PC-3 (cell line): ENCODE data around the gene MAFB. TPM values are rescaled to one million over a fixed set of nuclear protein-coding genes. Genes with fewer than 3 reads are reported as not detected.

Experiments
- ATAC-seq: fragments of 200-7000 bp; cut with Tn5 transposase; 2 replicates; pipeline ENCODE4 v1.9.1; 2020; ENCODE audit warnings: mild to moderate bottlenecking, moderate library complexity
- BruUV-seq: library from RNA; stranded (reverse); fragments of 400-500 nt; replicated peaks from 2 replicates; lab custom pipeline; 2021; lab: Mats Ljungman, UMichigan
- CTCF ChIA-PET: fragments of 300-600 bp; sonication (Branson Sonifier 250); formaldehyde crosslinking; loops from one replicate; lab custom pipeline; 2022; ENCODE audit warnings: antibody characterized with exemption; lab: Charles Lee
- POLR2A ChIA-PET: fragments of 300-600 bp; sonication (Branson Sonifier 250); formaldehyde crosslinking; loops from one replicate; lab custom pipeline; 2022; ENCODE audit warnings: antibody characterized with exemption; ENCODE audit not compliant: unreplicated experiment; lab: Charles Lee
- DNase-seq: peaks from one replicate; pipeline ENCODE4 v3.0.0-alpha.2; 2015
- H2AFZ ChIP-seq: fragments of 300-600 bp; sonication (generic); 2 replicates; pipeline ENCODE4 v1.6.0; 2016; ENCODE audit warnings: antibody characterized with exemption, low read length
- H3F3A ChIP-seq: fragments of 300-600 bp; sonication (generic); one replicate; pipeline ENCODE4 v1.6.0; 2017; ENCODE audit warnings: antibody characterized with exemption, low read length, control low read depth, mild to moderate bottlenecking; ENCODE audit not compliant: unreplicated experiment
- H3K27ac ChIP-seq: fragments of 300-600 bp; sonication (generic); 2 replicates; pipeline ENCODE4 v1.5.1; 2016; ENCODE audit warnings: mild to moderate bottlenecking, low read length
- H3K27me3 ChIP-seq: fragments of 300-600 bp; sonication (generic); 2 replicates; pipeline ENCODE4 v1.6.1; 2016; ENCODE audit warnings: low read length, mixed read lengths
- H3K36me3 ChIP-seq: fragments of 300-600 bp; sonication (generic); 2 replicates; pipeline ENCODE4 v1.6.1; 2016; ENCODE audit warnings: low read depth, mixed run types, low read length, mixed read lengths
- H3K4me1 ChIP-seq: fragments of 300-600 bp; sonication (generic); 2 replicates; pipeline ENCODE4 v1.5.1; 2016; ENCODE audit warnings: low read length; ENCODE audit not compliant: insufficient read depth
- H3K4me2 ChIP-seq: fragments of 300-600 bp; sonication (generic); 2 replicates; pipeline ENCODE4 v1.6.0; 2016; ENCODE audit warnings: low read length
- H3K4me3 ChIP-seq: fragments of 300-600 bp; sonication (generic); 2 replicates; pipeline ENCODE4 v1.5.1; 2016; ENCODE audit warnings: mild to moderate bottlenecking, low read length, mixed read lengths
- H3K79me2 ChIP-seq: fragments of 300-600 bp; sonication (generic); 2 replicates; pipeline ENCODE4 v1.6.1; 2017; ENCODE audit warnings: low read length, mixed read lengths
- H3K9ac ChIP-seq: fragments of 300-600 bp; sonication (generic); 2 replicates; pipeline ENCODE4 v1.6.0; 2016; ENCODE audit warnings: mild to moderate bottlenecking, low read length
- H3K9me2 ChIP-seq: fragments of 300-600 bp; sonication (generic); replicated peaks from 2 replicates; pipeline ENCODE4 v1.6.1; 2016; ENCODE audit warnings: mixed run types, low read length, mixed read lengths
- H3K9me3 ChIP-seq: fragments of 300-600 bp; sonication (generic); 2 replicates; pipeline ENCODE4 v1.6.1; 2016; ENCODE audit warnings: low read length, mixed read lengths
- H4K20me1 ChIP-seq: fragments of 300-600 bp; sonication (generic); 2 replicates; pipeline ENCODE4 v1.6.1; 2016; ENCODE audit warnings: low read length, mixed read lengths
- EZH2 ChIP-seq: fragments of 300-600 bp; sonication (generic); IDR thresholded peaks from one replicate; pipeline ENCODE4 v1.6.1; 2017; ENCODE audit warnings: antibody characterized with exemption, mild to moderate bottlenecking, low read length; ENCODE audit not compliant: unreplicated experiment
- EZH2phosphoT487 ChIP-seq: fragments of 300-600 bp; sonication (generic); IDR thresholded peaks from 2 replicates; pipeline ENCODE4 v1.6.1; 2018; ENCODE audit warnings: mild to moderate bottlenecking, antibody characterized with exemption, low read length, borderline replicate concordance
- intact Hi-C: fragments of 100-400 bp; cut with micrococcal nuclease; formaldehyde crosslinking; loops from 2 replicates; pipeline ENCODE4 v1.9.0; 2023
- total RNA-seq: library from RNA; depleted of rRNA; stranded (reverse); fragments of >200 nt; gene quantifications from 2 replicates; pipeline ENCODE4 v1.2.3, GENCODE V29; 2014
- TF ChIP-seq, protein P1 (sequence below): fragments of 300-600 bp; sonication (generic); conservative IDR thresholded peaks from 2 replicates; pipeline ENCODE4 v1.5.1; 2017; ENCODE audit warnings: antibody characterized with exemption, low read depth, mild to moderate bottlenecking, low read length

Gene MAFB
- total RNA-seq, 1 experiment from 2014 or later, result 0.04 TPM

DNA sequence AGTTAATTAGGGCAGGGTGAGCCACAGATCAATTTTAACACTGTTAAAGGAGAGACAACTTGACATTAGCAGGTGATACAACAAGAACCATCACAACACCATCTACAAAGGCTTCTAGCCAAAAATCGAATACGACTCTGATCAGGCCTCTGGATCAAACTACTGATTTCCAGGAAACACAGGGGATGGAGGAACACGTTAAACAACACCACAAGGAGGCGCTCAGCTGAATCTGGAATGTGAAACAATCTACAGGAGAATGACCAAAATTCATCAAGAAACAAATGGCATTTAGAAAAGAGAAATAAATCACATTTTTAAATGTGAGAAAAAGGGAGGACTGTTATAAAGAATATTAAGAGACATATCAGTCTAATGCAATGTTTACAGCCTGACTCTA lies 13.5 kb upstream of the MAFB start:
- Histone ChIP-seq H3K79me2 (no peaks in the 10 kb centered on the region), H3K4me3 (no peak overlapping the region), H3K27ac (no peak overlapping the region), H3K9me3 (no peaks in the 10 kb centered on the region), H3K9ac (no peak overlapping the region), H3K4me2 (no peak overlapping the region), H3F3A (no peaks in the 10 kb centered on the region), H4K20me1 (no peaks in the 10 kb centered on the region), H3K9me2 (no peaks in the 10 kb centered on the region), H2AFZ (no peak overlapping the region), H3K27me3 (peaks cover 18% of the 10 kb centered on the region), H3K4me1 (no peaks in the 10 kb centered on the region), H3K36me3 (no peaks in the 10 kb centered on the region)
- TF ChIP-seq EZH2 (no peak), EZH2phosphoT487 (no peak)
- TF ChIP-seq, protein P1, sequence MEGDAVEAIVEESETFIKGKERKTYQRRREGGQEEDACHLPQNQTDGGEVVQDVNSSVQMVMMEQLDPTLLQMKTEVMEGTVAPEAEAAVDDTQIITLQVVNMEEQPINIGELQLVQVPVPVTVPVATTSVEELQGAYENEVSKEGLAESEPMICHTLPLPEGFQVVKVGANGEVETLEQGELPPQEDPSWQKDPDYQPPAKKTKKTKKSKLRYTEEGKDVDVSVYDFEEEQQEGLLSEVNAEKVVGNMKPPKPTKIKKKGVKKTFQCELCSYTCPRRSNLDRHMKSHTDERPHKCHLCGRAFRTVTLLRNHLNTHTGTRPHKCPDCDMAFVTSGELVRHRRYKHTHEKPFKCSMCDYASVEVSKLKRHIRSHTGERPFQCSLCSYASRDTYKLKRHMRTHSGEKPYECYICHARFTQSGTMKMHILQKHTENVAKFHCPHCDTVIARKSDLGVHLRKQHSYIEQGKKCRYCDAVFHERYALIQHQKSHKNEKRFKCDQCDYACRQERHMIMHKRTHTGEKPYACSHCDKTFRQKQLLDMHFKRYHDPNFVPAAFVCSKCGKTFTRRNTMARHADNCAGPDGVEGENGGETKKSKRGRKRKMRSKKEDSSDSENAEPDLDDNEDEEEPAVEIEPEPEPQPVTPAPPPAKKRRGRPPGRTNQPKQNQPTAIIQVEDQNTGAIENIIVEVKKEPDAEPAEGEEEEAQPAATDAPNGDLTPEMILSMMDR, result peak; percentile 61
- DNase-seq (peak; percentile 24), ATAC-seq (no peak)
- ChIA-PET POLR2A (no interaction called here), CTCF (no interaction called here)
- intact Hi-C loops, result loop anchor here (10.0 kb wide), 1 partner anchor 262 kb away; no protein-coding TSS in a partner anchor
- BruUV-seq, result no TSS peak

DNA sequence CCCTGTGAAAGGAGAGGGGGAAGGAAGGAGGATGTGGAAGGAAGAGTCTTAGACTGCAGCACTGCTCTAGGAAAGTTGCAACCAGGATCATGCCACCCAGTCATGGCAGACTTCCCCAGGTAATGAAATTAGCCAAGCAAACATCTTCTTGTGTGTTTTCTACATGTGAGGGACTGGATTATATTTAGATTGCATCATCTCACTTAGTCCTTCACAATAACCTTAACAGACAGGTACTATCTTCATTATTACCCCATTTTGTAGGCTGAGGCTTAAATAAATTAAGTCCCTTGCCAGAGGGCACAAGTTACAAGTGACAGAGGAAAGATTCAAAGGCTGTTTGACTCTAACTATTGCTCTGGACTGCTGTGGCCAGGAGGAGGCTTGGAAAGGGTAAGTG lies 9.7 kb upstream of the MAFB start:
- Histone ChIP-seq H3K9me3 (no peaks in the 10 kb centered on the region), H4K20me1 (no peaks in the 10 kb centered on the region), H3K9ac (no peak overlapping the region), H3K36me3 (no peaks in the 10 kb centered on the region), H3K4me1 (no peaks in the 10 kb centered on the region), H3K4me3 (no peak overlapping the region), H3K79me2 (no peaks in the 10 kb centered on the region), H3K4me2 (no peak overlapping the region), H3F3A (no peaks in the 10 kb centered on the region), H3K27ac (no peak overlapping the region), H3K9me2 (no peaks in the 10 kb centered on the region), H3K27me3 (peaks cover 5% of the 10 kb centered on the region), H2AFZ (no peak overlapping the region)
- DNase-seq, result no peak
- BruUV-seq, result no TSS peak
- CTCF ChIA-PET, result no interaction called here
- intact Hi-C loops, result no loop called here
- TF ChIP-seq, protein P1, result no peak
- no peak for TF ChIP-seq EZH2phosphoT487
- no peak for TF ChIP-seq EZH2
- POLR2A ChIA-PET, result no interaction called here
- no peak for ATAC-seq

DNA sequence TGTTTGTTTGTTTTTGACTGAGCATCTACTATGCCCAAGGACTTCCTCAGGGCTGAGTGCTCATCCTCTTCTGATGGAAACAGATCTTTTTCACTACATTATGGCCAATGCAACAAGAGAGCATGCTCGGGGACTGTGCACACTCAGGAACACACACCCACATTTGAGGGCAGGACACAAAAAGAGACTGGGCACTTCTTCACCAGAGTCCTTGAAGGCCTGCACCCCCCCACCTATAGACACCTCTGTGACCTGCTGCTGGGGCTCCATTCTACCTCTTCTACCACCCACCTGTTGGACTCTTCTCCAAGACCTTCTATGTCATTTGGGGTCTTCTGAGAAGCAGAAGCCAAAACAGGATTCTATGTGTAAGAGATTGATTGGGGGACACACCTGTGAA lies 9.2 kb upstream of the MAFB start:
- no peak overlapping the region for H3K9ac ChIP-seq
- H3K36me3 ChIP-seq, result no peaks in the 10 kb centered on the region
- no peaks in the 10 kb centered on the region for H3K79me2 ChIP-seq
- H3F3A ChIP-seq, result no peaks in the 10 kb centered on the region
- no peak overlapping the region for H3K27ac ChIP-seq
- DNase-seq (no peak), ATAC-seq (no peak)
- no peak for TF ChIP-seq EZH2
- TF ChIP-seq, protein P1, result no peak
- TF ChIP-seq EZH2phosphoT487, result no peak
- no peak overlapping the region for H2AFZ ChIP-seq
- no peaks in the 10 kb centered on the region for H3K9me2 ChIP-seq
- peaks cover 4% of the 10 kb centered on the region; the same call in 1 of the 2 replicates for H3K27me3 ChIP-seq
- CTCF ChIA-PET, result no interaction called here
- no peaks in the 10 kb centered on the region for H3K9me3 ChIP-seq
- intact Hi-C loops, result no loop called here
- no peak overlapping the region for H3K4me2 ChIP-seq
- no TSS peak for BruUV-seq
- H3K4me3 ChIP-seq, result no peak overlapping the region
- no peaks in the 10 kb centered on the region for H3K4me1 ChIP-seq
- POLR2A ChIA-PET, result no interaction called here
- H4K20me1 ChIP-seq, result no peaks in the 10 kb centered on the region
